C4-2B (cell line): ENCODE results near the gene LSM14A.

Source experiments
- ZFX ChIP-seq: fragments of 450-650 bp; IDR thresholded peaks from 2 replicates; pipeline ENCODE4 v1.6.1; 2017
- TF ChIP-seq, protein P1 (sequence below): fragments of 450-650 bp; conservative IDR thresholded peaks from 2 replicates; pipeline ENCODE4 v1.5.1; 2017; ENCODE audit warnings: mild to moderate bottlenecking

DNA sequence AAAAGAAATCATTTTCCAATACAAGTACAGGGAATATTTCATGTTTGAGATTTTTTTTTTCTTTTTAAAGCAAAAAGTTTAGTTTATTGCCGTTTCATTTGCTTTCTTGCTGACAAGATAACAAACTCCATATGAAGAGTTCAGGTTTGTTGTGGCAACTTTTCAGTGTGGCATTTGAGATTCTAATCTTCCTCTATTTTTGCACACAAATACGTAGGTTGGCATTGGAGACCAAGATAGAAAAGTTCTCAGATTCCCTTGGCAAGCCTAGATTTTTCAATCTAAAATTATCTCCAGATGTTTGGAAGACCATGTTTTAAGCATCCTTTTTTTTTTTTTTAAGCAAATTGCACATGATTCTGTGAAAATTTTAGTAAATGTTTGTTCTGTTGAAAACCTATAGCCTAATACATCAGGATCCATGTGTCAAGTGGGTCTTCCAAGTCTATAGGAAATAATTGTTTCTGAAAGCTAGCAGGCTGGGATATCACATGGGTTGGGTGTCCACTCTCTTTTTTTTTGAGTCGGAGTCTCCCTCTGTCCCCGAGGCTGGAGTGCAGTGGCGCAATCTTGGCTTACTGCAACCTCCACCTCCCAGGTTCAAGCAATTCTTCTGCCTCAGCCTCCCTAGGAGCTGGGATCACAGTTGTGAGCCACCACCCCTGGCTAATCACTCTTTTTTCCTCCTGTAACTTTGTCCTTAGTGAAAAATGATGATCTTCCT, 84.7 kb downstream of the LSM14A start:
- TF ChIP-seq, protein P1, sequence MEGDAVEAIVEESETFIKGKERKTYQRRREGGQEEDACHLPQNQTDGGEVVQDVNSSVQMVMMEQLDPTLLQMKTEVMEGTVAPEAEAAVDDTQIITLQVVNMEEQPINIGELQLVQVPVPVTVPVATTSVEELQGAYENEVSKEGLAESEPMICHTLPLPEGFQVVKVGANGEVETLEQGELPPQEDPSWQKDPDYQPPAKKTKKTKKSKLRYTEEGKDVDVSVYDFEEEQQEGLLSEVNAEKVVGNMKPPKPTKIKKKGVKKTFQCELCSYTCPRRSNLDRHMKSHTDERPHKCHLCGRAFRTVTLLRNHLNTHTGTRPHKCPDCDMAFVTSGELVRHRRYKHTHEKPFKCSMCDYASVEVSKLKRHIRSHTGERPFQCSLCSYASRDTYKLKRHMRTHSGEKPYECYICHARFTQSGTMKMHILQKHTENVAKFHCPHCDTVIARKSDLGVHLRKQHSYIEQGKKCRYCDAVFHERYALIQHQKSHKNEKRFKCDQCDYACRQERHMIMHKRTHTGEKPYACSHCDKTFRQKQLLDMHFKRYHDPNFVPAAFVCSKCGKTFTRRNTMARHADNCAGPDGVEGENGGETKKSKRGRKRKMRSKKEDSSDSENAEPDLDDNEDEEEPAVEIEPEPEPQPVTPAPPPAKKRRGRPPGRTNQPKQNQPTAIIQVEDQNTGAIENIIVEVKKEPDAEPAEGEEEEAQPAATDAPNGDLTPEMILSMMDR = no peak
- TF ChIP-seq ZFX = no peak
